SK-N-MC (cell line): ENCODE measurements around the gene DIPK1C.

Experiments
- EZH2 ChIP-seq: fragments of 200-600 bp; sonication (generic); IDR thresholded peaks from one replicate; pipeline ENCODE4 v1.6.1; 2017; ENCODE audit warnings: antibody characterized with exemption
- POLR2AphosphoS5 ChIP-seq: IDR thresholded peaks from 2 replicates; pipeline ENCODE4 v1.6.1; 2012; ENCODE audit warnings: mild to moderate bottlenecking, low read depth, low read length, borderline replicate concordance

DNA sequence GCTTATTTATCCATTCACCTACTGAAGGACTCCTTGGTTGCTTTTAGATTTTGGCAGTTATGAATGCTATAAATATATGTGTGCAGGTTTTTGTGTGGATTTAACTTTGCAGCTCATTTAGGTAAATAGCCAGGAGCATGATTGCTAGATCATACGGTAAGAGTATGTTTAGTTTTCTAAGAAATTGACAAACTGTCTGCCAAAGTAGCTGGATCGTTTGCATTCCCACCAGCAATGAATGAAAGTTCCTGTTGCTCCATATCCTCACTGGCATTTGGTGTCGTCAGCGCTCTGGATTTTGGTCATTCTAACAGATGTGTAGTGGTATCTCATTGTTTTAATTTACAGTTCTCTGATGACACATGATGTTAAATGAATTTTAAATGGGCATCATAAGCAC is 8.7 kb upstream of the DIPK1C start:
- TF ChIP-seq EZH2, result no peak
- no peak for TF ChIP-seq POLR2AphosphoS5
